Superior temporal gyrus (tissue), 1 donor: ENCODE results near the gene C2orf15.
"Not testable (repeated sequence)": the region's sequence is repeated elsewhere in the genome, so short reads cannot be mapped to it uniquely, and the experiment has no call there.

Source experiments
- DNase-seq: peaks from one replicate; pipeline ENCODE4 v3.0.0-alpha.2; 2016; ENCODE audit errors: extremely low spot score

C2orf15 gene

GRCh38 chr2:99141110-99142108, at the start of gene C2orf15:
Gene C2orf15, plus strand, starts transcription at chr2:99141707. Its CDS starts 8,852 bp downstream, at chr2:99150559.
- peak; percentile 89 for DNase-seq

- DNase-seq, result no peak
Measured at GRCh38 chr2:99096728-99097127, 44.8 kb upstream of the C2orf15 start.

DNA sequence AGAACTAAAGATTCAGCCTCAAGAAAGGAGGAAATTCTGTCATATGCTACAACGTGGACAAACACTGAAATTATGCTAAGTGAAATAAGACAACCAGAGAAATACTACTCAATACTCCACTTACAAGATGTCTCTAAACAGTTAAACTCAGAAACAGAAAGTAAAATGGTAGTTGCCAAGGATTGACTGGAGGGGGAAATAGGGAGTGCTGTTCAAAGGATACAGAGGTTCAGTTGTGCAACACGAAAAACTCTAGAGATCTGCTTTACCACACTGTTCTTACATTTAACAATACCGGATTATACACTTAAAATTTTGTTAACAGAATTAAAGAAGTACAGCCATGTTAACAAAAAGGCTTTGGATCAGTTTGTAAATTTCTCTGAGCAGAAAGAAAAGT, 39.8 kb upstream of the C2orf15 start:
- DNase-seq, result peak; percentile 63

DNA sequence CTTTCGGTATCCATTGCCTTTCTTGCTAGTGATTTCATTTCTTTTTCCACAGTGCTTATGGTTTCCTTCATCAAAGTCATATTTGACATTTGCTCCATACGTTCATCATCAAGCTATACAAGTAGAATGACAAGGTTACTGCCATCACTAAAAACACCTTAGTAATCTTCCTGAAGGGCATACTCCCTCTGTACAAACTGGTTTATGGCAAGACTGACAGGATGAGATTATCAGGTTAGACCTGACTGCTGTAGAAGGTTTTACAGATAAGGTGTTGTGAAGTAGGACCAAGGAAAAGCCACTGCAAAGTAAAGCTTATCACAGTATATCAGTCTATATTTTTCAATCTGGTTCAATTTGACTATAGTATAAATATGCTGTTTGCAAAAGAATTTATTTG, 37.5 kb upstream of the C2orf15 start:
- no peak for DNase-seq

GRCh38 chr2:99106913-99107312, 34.6 kb upstream of the C2orf15 start:
- no peak for DNase-seq

GRCh38 chr2:99111236-99111635, 30.3 kb upstream of the C2orf15 start:
- DNase-seq, result no peak

GRCh38 chr2:99111945-99112344, 29.6 kb upstream of the C2orf15 start:
- DNase-seq, result no peak

GRCh38 chr2:99112617-99113016, 28.9 kb upstream of the C2orf15 start:
- peak; percentile 50 for DNase-seq

DNA sequence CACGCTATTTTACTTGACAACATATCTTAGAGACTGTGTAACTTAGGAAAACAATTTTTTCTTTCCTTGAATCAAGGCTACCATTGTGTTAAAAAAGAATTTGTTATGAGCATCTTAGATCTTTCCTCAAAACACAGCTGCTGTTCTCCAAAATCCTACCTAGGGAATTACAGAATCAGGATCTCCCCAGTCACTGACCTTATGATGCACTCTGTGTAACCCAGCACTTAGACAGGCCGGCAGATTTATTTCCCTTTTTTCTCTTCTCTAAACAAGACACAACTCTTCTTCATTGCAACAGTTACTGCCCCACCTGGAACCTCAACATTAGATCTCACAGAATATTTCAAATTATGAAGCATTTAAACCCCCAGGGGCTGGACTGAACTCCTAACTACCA, 13.5 kb upstream of the C2orf15 start:
- DNase-seq, result no peak

DNA sequence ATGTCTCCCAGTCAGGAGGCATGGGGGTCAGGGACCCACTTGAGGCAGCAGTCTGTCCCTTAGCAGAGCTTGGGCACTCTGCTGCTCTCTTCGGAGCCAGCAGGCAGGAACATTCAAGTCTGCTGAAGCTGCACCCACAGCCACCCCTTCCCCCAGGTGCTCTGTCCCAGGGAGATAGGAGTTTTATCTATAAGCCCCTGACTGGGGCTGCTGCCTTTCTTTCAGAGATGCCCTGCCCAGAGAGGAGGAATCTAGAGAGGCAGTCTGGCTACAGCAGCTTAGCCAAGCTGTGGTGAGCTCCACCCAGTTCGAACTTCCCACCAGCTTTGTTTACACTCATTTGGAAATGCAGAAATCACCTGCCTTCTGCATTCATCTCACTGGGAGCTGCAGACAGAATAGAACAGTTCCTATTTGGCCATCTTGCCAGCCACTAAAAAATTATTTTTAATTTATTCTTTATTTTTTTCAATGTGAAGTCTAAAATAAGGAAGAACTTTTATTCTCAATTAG, 6.4 kb upstream of the C2orf15 start:
- not testable (repeated sequence) for DNase-seq

DNA sequence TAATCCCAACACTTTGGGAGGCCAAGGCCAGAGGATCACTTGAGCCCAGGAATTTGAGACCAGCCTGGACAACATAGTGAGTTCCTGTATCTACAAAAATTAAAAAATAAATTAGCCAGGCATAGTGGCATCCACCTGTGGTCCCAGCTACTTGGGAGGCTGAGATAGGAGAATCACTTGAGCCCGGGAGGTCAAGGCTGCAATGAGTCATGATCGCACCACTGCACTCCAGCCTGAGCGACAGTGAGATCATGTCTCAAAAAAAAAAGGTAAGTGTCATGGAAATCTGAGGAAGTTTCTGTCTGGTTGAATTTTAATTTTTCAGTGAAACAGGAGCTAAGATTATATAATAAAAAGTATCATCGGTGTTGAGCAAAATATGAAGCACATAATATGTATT, 2.5 kb upstream of the C2orf15 start:
- no peak for DNase-seq

GRCh38 chr2:99140056-99140859, 1.2 kb upstream of the C2orf15 start:
- DNase-seq, result peak; percentile 62

DNA sequence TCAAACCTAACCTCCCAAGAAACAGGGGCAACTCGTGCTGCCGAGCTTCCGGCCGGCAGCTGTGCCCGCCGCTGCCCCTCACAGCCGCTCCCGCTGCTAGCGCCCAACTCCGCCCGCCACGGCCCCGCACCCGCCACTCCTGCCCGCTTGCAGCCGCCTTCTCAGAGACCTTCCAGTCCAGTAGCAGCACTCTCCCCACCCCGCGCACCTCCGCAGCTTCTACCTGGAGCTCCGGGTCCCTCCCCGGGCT, 722 bp upstream of the C2orf15 start:
- DNase-seq, result no peak

GRCh38 chr2:99150706-99151105, 9.2 kb downstream of the C2orf15 start:
- peak; percentile 2 for DNase-seq

GRCh38 chr2:99152199-99152895, 10.8 kb downstream of the C2orf15 start:
- DNase-seq, result no peak

- peak; percentile 59 for DNase-seq
Measured at GRCh38 chr2:99153921-99154604, 12.6 kb downstream of the C2orf15 start.

DNA sequence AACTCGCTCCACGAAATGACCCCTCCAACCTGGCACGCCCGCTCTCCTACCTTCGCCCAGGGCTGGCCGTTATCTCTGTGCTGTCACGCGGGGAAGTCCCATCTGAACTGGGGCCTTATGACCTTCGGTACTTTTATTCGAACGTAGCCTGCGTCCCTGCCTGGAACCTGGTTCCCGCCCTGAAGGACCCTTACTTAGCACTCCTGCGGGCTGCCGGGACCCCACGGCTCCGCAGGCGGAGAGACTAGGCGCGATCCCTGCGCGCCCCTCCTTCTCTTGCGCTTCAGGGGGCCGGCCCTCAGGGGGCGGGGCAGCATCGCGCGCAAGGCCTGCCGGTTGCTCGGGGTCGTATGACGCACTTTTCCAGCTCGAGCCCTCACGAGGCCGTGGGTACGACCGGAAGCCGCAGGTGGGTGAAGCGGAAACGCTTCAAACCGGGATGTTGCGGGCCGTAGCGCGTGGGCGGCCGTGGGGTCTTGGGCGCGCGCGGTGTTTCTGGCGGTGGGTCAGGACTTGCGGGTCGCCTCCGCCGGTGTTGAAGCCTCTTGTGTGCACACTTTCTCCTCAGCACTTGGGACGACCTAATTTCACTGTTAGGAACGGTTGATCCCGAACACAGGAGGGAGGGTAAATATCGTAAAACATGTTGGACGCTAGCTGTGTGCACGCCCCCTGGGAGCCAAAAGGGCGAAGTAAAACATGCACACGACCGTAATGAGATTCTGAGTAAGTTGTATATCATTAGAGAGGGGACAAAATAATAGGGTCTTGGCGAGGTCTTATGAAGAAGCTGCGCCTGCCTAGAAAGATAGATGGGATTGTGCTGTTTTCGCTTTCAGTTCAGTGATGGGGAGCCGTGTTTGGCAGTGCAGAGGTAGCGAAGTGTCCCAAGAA, 13.4 kb downstream of the C2orf15 start, which contains the start of the genes LIPT1 and TSGA10:
Gene LIPT1, plus strand, starts transcription at position 325 of the 894 bp plus-strand sequence. CDS start 6,991 bp downstream, outside the sequence.
Gene TSGA10, minus strand, starts transcription at position 300 of the 894 bp plus-strand sequence. CDS start 45,503 bp downstream, outside the sequence.
- peak; percentile 91 for DNase-seq

DNA sequence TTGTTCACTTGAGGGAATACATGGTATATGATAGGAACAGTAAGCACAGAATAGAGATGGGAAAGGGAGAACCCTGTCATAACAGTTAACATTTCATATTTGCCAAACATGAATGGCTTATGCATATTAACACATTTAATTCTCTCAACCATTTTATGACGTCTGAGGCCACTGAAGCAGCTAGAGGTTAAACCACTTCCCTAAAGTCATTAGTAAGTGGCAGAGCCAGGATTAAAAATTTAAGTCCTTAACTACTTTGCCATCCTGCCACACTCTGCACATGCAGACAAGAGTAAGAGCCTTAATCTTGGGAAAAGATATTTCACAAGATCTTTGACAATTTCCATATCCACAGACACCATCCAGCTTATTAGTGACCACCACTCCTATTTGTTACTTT, 15.4 kb downstream of the C2orf15 start:
- DNase-seq, result no peak

- no peak for DNase-seq
Measured at GRCh38 chr2:99158599-99158998, 17.1 kb downstream of the C2orf15 start.

GRCh38 chr2:99159594-99159993, 18.1 kb downstream of the C2orf15 start:
- no peak for DNase-seq
